A549 (cell line): ENCODE results near the gene GRIK2. TPM values are rescaled to one million over a fixed set of nuclear protein-coding genes. Genes with fewer than 3 reads are reported as not detected.

Experiments used
- ATAC-seq, 2 experiments: fragments of 200-7000 bp in 1 of 2; fragments of >200 bp in 1 of 2; cut with Nextera tagmentation in 1 of 2; cut with Tn5 transposase in 1 of 2; 3 replicates each; pipeline versions ENCODE4 v1.8.0 to v1.9.1; 2018 to 2020; ENCODE audit warnings: mild to moderate bottlenecking in 1 of 2, moderate library complexity in 1 of 2
- CTCF ChIA-PET: fragments of 300-600 bp; sonication (Branson Sonifier 250); formaldehyde crosslinking; extraction: SDS; loops from one replicate; lab custom pipeline; 2021; ENCODE audit warnings: antibody characterized with exemption, inconsistent platforms; lab: Yijun Ruan, JAX
- POLR2A ChIA-PET: fragments of 350-600 bp; formaldehyde crosslinking; extraction: SDS; loops from one replicate; lab custom pipeline; 2021; ENCODE audit warnings: antibody characterized with exemption, inconsistent platforms; lab: Yijun Ruan, JAX
- DNase-seq, 2 experiments: peaks; one replicate each; pipeline versions ENCODE4 v3.0.0 to v3.0.0-alpha.2; 2011 to 2016; ENCODE audit warnings: low read depth in 1 of 2, low spot score in 1 of 2
- FAIRE-seq: peaks from 2 replicates; lab custom pipeline; 2011; peaks lifted over from hg19 to GRCh38; lab: Jason Lieb, UNC
- H3K27ac ChIP-seq, 2 experiments: fragments of >200 bp; sonication (Bioruptor Twin); formaldehyde crosslinking; 3 replicates each; pipeline ENCODE4 v1.5.1; 2016 to 2017
- H3K4me1 ChIP-seq: fragments of >200 bp; sonication (Bioruptor Twin); formaldehyde crosslinking; 3 replicates; pipeline ENCODE4 v1.6.1; 2016
- H3K4me2 ChIP-seq: fragments of >200 bp; sonication (Bioruptor Twin); formaldehyde crosslinking; 3 replicates; pipeline ENCODE4 v1.6.1; 2016
- H3K4me3 ChIP-seq: fragments of >200 bp; sonication (Bioruptor Twin); formaldehyde crosslinking; 3 replicates; pipeline ENCODE4 v1.5.1; 2016
- H3K9me3 ChIP-seq: fragments of >200 bp; sonication (Bioruptor Twin); formaldehyde crosslinking; 3 replicates; pipeline ENCODE4 v1.6.1; 2016
- BCL3 ChIP-seq: fragments of >200 bp; sonication (Bioruptor Twin); formaldehyde crosslinking; IDR thresholded peaks from 3 replicates; pipeline ENCODE4 v1.6.1; 2016
- BHLHE40 ChIP-seq: IDR thresholded peaks from 2 replicates; pipeline ENCODE4 v1.6.1; 2012; ENCODE audit warnings: low read depth, low read length, inconsistent platforms
- CHD4 ChIP-seq: fragments of 200-600 bp; sonication (generic); IDR thresholded peaks from 2 replicates; pipeline ENCODE4 v1.6.1; 2016; ENCODE audit warnings: antibody characterized with exemption, mild to moderate bottlenecking, borderline replicate concordance
- E2F6 ChIP-seq: IDR thresholded peaks from 2 replicates; pipeline ENCODE4 v1.6.1; 2012; ENCODE audit warnings: low read depth, borderline replicate concordance
- FOSB ChIP-seq: fragments of 250-450 bp; sonication (Bioruptor Pico); IDR thresholded peaks from 2 replicates; pipeline ENCODE4 v1.5.0; 2020; ENCODE audit warnings: mild to moderate bottlenecking, moderate library complexity
- FOXS1 ChIP-seq: fragments of 250-450 bp; sonication (Bioruptor Pico); IDR thresholded peaks from 2 replicates; pipeline ENCODE4 v1.5.0; 2020; ENCODE audit warnings: mild to moderate bottlenecking, moderate library complexity
- HOXB13 ChIP-seq: fragments of 250-450 bp; sonication (Bioruptor Pico); IDR thresholded peaks from 2 replicates; pipeline ENCODE4 v1.5.0; 2020; ENCODE audit warnings: low read depth, mild to moderate bottlenecking, moderate library complexity
- JUN ChIP-seq, 2 experiments: fragments of >200 bp; sonication (Bioruptor Twin); formaldehyde crosslinking; IDR thresholded peaks; 2 replicates in 1 of 2; 3 replicates in 1 of 2; pipeline ENCODE4 v1.6.1; 2016 to 2017
- MAFK ChIP-seq: fragments of 450-650 bp; IDR thresholded peaks from 2 replicates; pipeline ENCODE4 v1.6.1; 2014; ENCODE audit not compliant: partially characterized antibody
- MAX ChIP-seq: IDR thresholded peaks from 2 replicates; pipeline ENCODE4 v1.6.1; 2012
- NPAS2 ChIP-seq: fragments of 250-450 bp; sonication (Bioruptor Pico); IDR thresholded peaks from 2 replicates; pipeline ENCODE4 v1.8.0; 2022; ENCODE audit warnings: mild to moderate bottlenecking, moderate library complexity, borderline replicate concordance
- POLR2A ChIP-seq: IDR thresholded peaks from 2 replicates; pipeline ENCODE4 v1.6.1; 2012; ENCODE audit warnings: mild to moderate bottlenecking, low read length
- POLR2AphosphoS2 ChIP-seq: conservative IDR thresholded peaks from 2 replicates; pipeline ENCODE4 v1.6.1; 2012; ENCODE audit warnings: low read length, improper control_type of control experiment, inconsistent platforms
- REST ChIP-seq: fragments of 200-600 bp; sonication (generic); IDR thresholded peaks from 2 replicates; pipeline ENCODE4 v1.6.1; 2016; ENCODE audit warnings: antibody characterized with exemption, mild to moderate bottlenecking, moderate library complexity
- RNF2 ChIP-seq: fragments of 200-600 bp; sonication (generic); IDR thresholded peaks from 2 replicates; pipeline ENCODE4 v1.6.1; 2016; ENCODE audit warnings: low read depth, mild to moderate bottlenecking, antibody characterized with exemption, moderate library complexity, borderline replicate concordance
- SREBF2 ChIP-seq: fragments of 450-650 bp; IDR thresholded peaks from 2 replicates; pipeline ENCODE4 v1.6.1; 2014; ENCODE audit warnings: mild to moderate bottlenecking, moderate library complexity
- ZNF302 ChIP-seq: fragments of 250-450 bp; sonication (Bioruptor Pico); IDR thresholded peaks from 2 replicates; pipeline ENCODE4 v1.9.0; 2021; ENCODE audit warnings: inconsistent platforms, mild to moderate bottlenecking, moderate library complexity
- ZSCAN20 ChIP-seq: fragments of 250-450 bp; sonication (Bioruptor Pico); IDR thresholded peaks from 2 replicates; pipeline ENCODE4 v1.8.0; 2022; ENCODE audit warnings: mild to moderate bottlenecking, moderate library complexity
- WGBS: methylation state at CpG from one replicate; pipeline ENCODE4 v1.1.6; 2017; ENCODE audit errors: missing lambda C conversion rate; 5-methylcytosine and 5-hydroxymethylcytosine counted together
- polyA plus RNA-seq, 4 experiments: library from polyadenylated mRNA; depleted of rRNA in 3 of 4; stranded (reverse); fragments of >200 nt; fragmentation: RNase III in 1 of 4; extraction: RNeasy Plus Mini Kit Qiagen cat#74134 plus additional on column Dnase treatment in 1 of 4; gene quantifications; 2 replicates in 3 of 4; 3 replicates in 1 of 4; pipeline ENCODE4 v1.2.3, GENCODE V29; 2011 to 2017

GRIK2 gene
- polyA plus RNA-seq, 2 of the 4 experiments (the other 2 are of a cell fraction), result 0.56 to 0.65 TPM

- WGBS, result 27% methylated on average over 1 of the region's 1 CpG
Observed at GRCh38 chr6:101429270-101429669, 35.8 kb downstream of the GRIK2 start.

GRCh38 chr6:101429845-101430244 is 36.3 kb downstream of the GRIK2 start:
- no peak overlapping the region for H3K4me2 ChIP-seq
- DNase-seq, result no peak
- POLR2A ChIA-PET, result no interaction called here
- no peaks in the 10 kb centered on the region for H3K4me1 ChIP-seq
- CTCF ChIA-PET, result no interaction called here
- TF ChIP-seq REST (no peak), ZNF302 (CRISPR knock-in tag) (no peak), BCL3 (no peak), E2F6 (no peak), SREBF2 (no peak)
- TF ChIP-seq, all 56 proteins: peak for 0
- Histone ChIP-seq H3K4me3 (no peak overlapping the region), H3K27ac (no peak overlapping the region), H3K9me3 (no peaks in the 10 kb centered on the region)
- 19% methylated on average over 5 of the region's 5 CpGs for WGBS
- ATAC-seq (no peak), FAIRE-seq (no peak)

More at GRCh38 chr6:101429270-101429669, 35.8 kb downstream of the GRIK2 start:
- FAIRE-seq (no peak), DNase-seq (no peak), ATAC-seq (no peak)
- no peak overlapping the region for H3K4me3 ChIP-seq
- H3K27ac ChIP-seq, result no peak overlapping the region
- no peak overlapping the region for H3K4me2 ChIP-seq
- TF ChIP-seq MAX, result no peak
- no peak for TF ChIP-seq BCL3
- no peak for TF ChIP-seq FOXS1 (CRISPR knock-in tag)
- TF ChIP-seq POLR2A, result no peak
- no peak for TF ChIP-seq RNF2
- no peak for TF ChIP-seq FOSB (CRISPR knock-in tag)
- TF ChIP-seq MAFK, result no peak
- no peak for TF ChIP-seq ZSCAN20 (CRISPR knock-in tag)
- TF ChIP-seq POLR2AphosphoS2, result no peak
- no peak for TF ChIP-seq BHLHE40
- TF ChIP-seq NPAS2, result no peak
- TF ChIP-seq HOXB13 (CRISPR knock-in tag), result no peak
- no peak for TF ChIP-seq JUN (IDR thresholded peaks at IDR 0.05)
- no peak for TF ChIP-seq ZNF302 (CRISPR knock-in tag)
- no peak for TF ChIP-seq CHD4
- no peak for TF ChIP-seq SREBF2
- no peaks in the 10 kb centered on the region for H3K4me1 ChIP-seq
- H3K9me3 ChIP-seq, result no peaks in the 10 kb centered on the region
- CTCF ChIA-PET, result no interaction called here
- POLR2A ChIA-PET, result no interaction called here
